HEK293 (cell line): ENCODE measurements around the gene CD2.

Experiments
- CTCF ChIA-PET: fragments of 350-600 bp; formaldehyde crosslinking; extraction: SDS; loops from one replicate; lab custom pipeline; 2021; ENCODE audit warnings: antibody characterized with exemption; lab: Yijun Ruan, JAX
- POLR2A ChIA-PET: fragments of 300-600 bp; formaldehyde crosslinking; extraction: SDS; loops from one replicate; lab custom pipeline; 2020; ENCODE audit warnings: antibody characterized with exemption, inconsistent platforms; lab: Yijun Ruan, JAX
- H3K27ac ChIP-seq: fragments of 200-500 bp; sonication (Bioruptor generic); 2 replicates; pipeline ENCODE4 v1.5.1; 2014; ENCODE audit warnings: low read depth, low read length, control low read depth, inconsistent platforms; ENCODE audit errors: extremely low read depth
- H3K36me3 ChIP-seq, 2 experiments: fragments of 200-500 bp in 1 of 2; sonication (Bioruptor generic) in 1 of 2; 1 replicate in 1 of 2; 2 replicates in 1 of 2; pipeline ENCODE4 v1.5.1; 2014 to 2017; ENCODE audit warnings: inconsistent platforms in 2 of 2, low read length in 2 of 2; ENCODE audit not compliant: control insufficient read depth in 2 of 2, insufficient read depth in 1 of 2
- H3K4me1 ChIP-seq: fragments of 200-500 bp; sonication (Bioruptor generic); 2 replicates; pipeline ENCODE4 v1.5.1; 2014; ENCODE audit warnings: mild to moderate bottlenecking, low read length, inconsistent platforms; ENCODE audit not compliant: control insufficient read depth, insufficient read depth
- H3K4me3 ChIP-seq: 2 replicates; pipeline ENCODE4 v1.5.1; 2011; ENCODE audit warnings: low read depth, mild to moderate bottlenecking, control low read depth, low read length, moderate library complexity
- H3K9me3 ChIP-seq: fragments of 200-500 bp; sonication (Bioruptor generic); 2 replicates; pipeline ENCODE4 v1.5.1; 2014; ENCODE audit warnings: low read depth, low read length, inconsistent platforms; ENCODE audit not compliant: control insufficient read depth, insufficient read depth
- GFI1B ChIP-seq: fragments of 450-650 bp; formaldehyde crosslinking; IDR thresholded peaks from 2 replicates; pipeline ENCODE4 v1.5.1; 2016; ENCODE audit warnings: missing biosample characterization, missing genetic modification characterization
- GLI4 ChIP-seq: fragments of 450-650 bp; formaldehyde crosslinking; IDR thresholded peaks from 2 replicates; pipeline ENCODE4 v1.5.1; 2016; ENCODE audit warnings: missing biosample characterization, missing genetic modification characterization
- HOXA7 ChIP-seq: sonication (generic); formaldehyde crosslinking; IDR thresholded peaks from 2 replicates; pipeline ENCODE4 v1.8.1; 2022; ENCODE audit warnings: missing genetic modification reagents, borderline replicate concordance
- HOXD13 ChIP-seq: sonication (generic); formaldehyde crosslinking; IDR thresholded peaks from 2 replicates; pipeline ENCODE4 v1.8.0; 2022; ENCODE audit warnings: missing genetic modification reagents, borderline replicate concordance
- IKZF3 ChIP-seq: fragments of 450-650 bp; IDR thresholded peaks from 2 replicates; pipeline ENCODE4 v1.5.0; 2018; ENCODE audit warnings: missing biosample characterization, mild to moderate bottlenecking, missing genetic modification characterization, moderate library complexity
- MZF1 ChIP-seq: fragments of 450-650 bp; formaldehyde crosslinking; IDR thresholded peaks from 2 replicates; pipeline ENCODE4 v1.5.1; 2017; ENCODE audit warnings: missing biosample characterization, missing genetic modification characterization, borderline replicate concordance
- RBAK ChIP-seq: fragments of 450-650 bp; formaldehyde crosslinking; IDR thresholded peaks from 2 replicates; pipeline ENCODE4 v1.5.1; 2016; ENCODE audit warnings: missing biosample characterization, missing genetic modification characterization
- SETDB1 ChIP-seq: IDR thresholded peaks from one replicate; pipeline ENCODE4 v1.6.1; 2017; ENCODE audit warnings: mild to moderate bottlenecking, low read length, moderate library complexity, mixed read lengths; ENCODE audit not compliant: insufficient read length
- WT1 ChIP-seq: fragments of 450-650 bp; formaldehyde crosslinking; IDR thresholded peaks from 2 replicates; pipeline ENCODE4 v1.5.1; 2016; ENCODE audit warnings: missing biosample characterization, missing genetic modification characterization
- YY2 ChIP-seq: fragments of 450-650 bp; formaldehyde crosslinking; IDR thresholded peaks from 2 replicates; pipeline ENCODE4 v1.5.1; 2016; ENCODE audit warnings: missing biosample characterization, missing genetic modification characterization
- ZFP41 ChIP-seq: fragments of 450-650 bp; formaldehyde crosslinking; IDR thresholded peaks from 2 replicates; pipeline ENCODE4 v1.5.1; 2016; ENCODE audit warnings: missing biosample characterization, missing genetic modification characterization, borderline replicate concordance
- ZNF114 ChIP-seq: fragments of 450-650 bp; formaldehyde crosslinking; IDR thresholded peaks from 2 replicates; pipeline ENCODE4 v1.5.0; 2017; ENCODE audit warnings: missing biosample characterization, missing genetic modification characterization
- ZNF155 ChIP-seq: fragments of 450-650 bp; formaldehyde crosslinking; IDR thresholded peaks from 2 replicates; pipeline ENCODE4 v1.5.1; 2016; ENCODE audit warnings: missing biosample characterization, missing genetic modification characterization
- ZNF274 ChIP-seq, 2 experiments: fragments of 200-500 bp in 1 of 2; fragments of 450-650 bp in 1 of 2; sonication (Bioruptor generic) in 1 of 2; formaldehyde crosslinking in 1 of 2; IDR thresholded peaks; 2 replicates each; pipeline versions ENCODE4 v1.5.1 to v1.6.1; 2014 to 2016; ENCODE audit warnings: borderline replicate concordance in 1 of 2, inconsistent platforms in 1 of 2, low read length in 1 of 2, missing biosample characterization in 1 of 2, missing genetic modification characterization in 1 of 2
- ZNF335 ChIP-seq: fragments of 450-650 bp; formaldehyde crosslinking; conservative IDR thresholded peaks from 2 replicates; pipeline ENCODE4 v1.5.1; 2016; ENCODE audit warnings: missing biosample characterization, missing genetic modification characterization
- ZNF416 ChIP-seq: fragments of 450-650 bp; formaldehyde crosslinking; IDR thresholded peaks from 2 replicates; pipeline ENCODE4 v1.5.1; 2016; ENCODE audit warnings: missing biosample characterization, missing genetic modification characterization
- ZNF473 ChIP-seq: fragments of 450-650 bp; formaldehyde crosslinking; IDR thresholded peaks from 2 replicates; pipeline ENCODE4 v1.5.1; 2017; ENCODE audit warnings: missing biosample characterization, missing genetic modification characterization
- ZNF544 ChIP-seq: fragments of 450-650 bp; formaldehyde crosslinking; IDR thresholded peaks from 2 replicates; pipeline ENCODE4 v1.5.0; 2017; ENCODE audit warnings: missing biosample characterization, missing genetic modification characterization
- ZNF549 ChIP-seq: fragments of 450-650 bp; IDR thresholded peaks from 2 replicates; pipeline ENCODE4 v1.5.1; 2018; ENCODE audit warnings: missing biosample characterization, missing genetic modification characterization, mild to moderate bottlenecking, inconsistent platforms, moderate library complexity
- ZNF571 ChIP-seq: fragments of 450-650 bp; formaldehyde crosslinking; IDR thresholded peaks from 2 replicates; pipeline ENCODE4 v1.5.0; 2017; ENCODE audit warnings: missing biosample characterization, missing genetic modification characterization
- ZNF623 ChIP-seq: fragments of 450-650 bp; formaldehyde crosslinking; IDR thresholded peaks from 2 replicates; pipeline ENCODE4 v1.5.1; 2016; ENCODE audit warnings: missing biosample characterization, missing genetic modification characterization
- ZNF624 ChIP-seq: fragments of 450-650 bp; formaldehyde crosslinking; IDR thresholded peaks from 2 replicates; pipeline ENCODE4 v1.5.1; 2017; ENCODE audit warnings: missing biosample characterization, missing genetic modification characterization
- ZNF639 ChIP-seq: fragments of 450-650 bp; formaldehyde crosslinking; IDR thresholded peaks from 2 replicates; pipeline ENCODE4 v1.5.1; 2016; ENCODE audit warnings: missing biosample characterization, missing genetic modification characterization
- ZNF658 ChIP-seq: fragments of 450-650 bp; formaldehyde crosslinking; IDR thresholded peaks from 2 replicates; pipeline ENCODE4; 2016; ENCODE audit warnings: missing biosample characterization, missing genetic modification characterization
- ZNF677 ChIP-seq: fragments of 450-650 bp; IDR thresholded peaks from 2 replicates; pipeline ENCODE4 v1.5.0; 2018; ENCODE audit warnings: missing biosample characterization, mild to moderate bottlenecking, missing genetic modification characterization, moderate library complexity
- ZNF747 ChIP-seq: fragments of 450-650 bp; formaldehyde crosslinking; IDR thresholded peaks from 2 replicates; pipeline ENCODE4 v1.5.1; 2016; ENCODE audit warnings: missing biosample characterization, missing genetic modification characterization
- ZSCAN30 ChIP-seq: fragments of 450-650 bp; IDR thresholded peaks from 2 replicates; pipeline ENCODE4 v1.5.1; 2018; ENCODE audit warnings: missing biosample characterization, mild to moderate bottlenecking, missing genetic modification characterization, moderate library complexity

Gene CD2

GRCh38 chr1:116765962-116766361, 11.7 kb downstream of the CD2 start:
- H3K9me3 ChIP-seq: no peaks in the 10 kb centered on the region
- no peak overlapping the region for H3K27ac ChIP-seq
- TF ChIP-seq ZNF639 (tag by site-specific recombination): no peak
- no peak for TF ChIP-seq ZNF155
- no peak for TF ChIP-seq ZNF114 (tag by site-specific recombination)
- no peak for TF ChIP-seq HOXD13
- TF ChIP-seq ZNF677: no peak
- no peak for TF ChIP-seq ZNF623
- no peak for TF ChIP-seq ZNF658 (tag by site-specific recombination)
- no peak for TF ChIP-seq ZNF473 (tag by site-specific recombination)
- no peak for TF ChIP-seq RBAK (tag by site-specific recombination)
- no peak for TF ChIP-seq ZNF416 (tag by site-specific recombination)
- ChIA-PET CTCF (interaction anchor here (0.6 to 2.9 kb wide), 5 partner anchors 8 to 342 kb away, joined by 3 to 16 read pairs (median 4); partner anchors contain the start of gene CD2), POLR2A (no interaction called here)
- H3K36me3 ChIP-seq: no peaks in the 10 kb centered on the region
- no peak overlapping the region for H3K4me3 ChIP-seq
- H3K4me1 ChIP-seq: no peaks in the 10 kb centered on the region

DNA sequence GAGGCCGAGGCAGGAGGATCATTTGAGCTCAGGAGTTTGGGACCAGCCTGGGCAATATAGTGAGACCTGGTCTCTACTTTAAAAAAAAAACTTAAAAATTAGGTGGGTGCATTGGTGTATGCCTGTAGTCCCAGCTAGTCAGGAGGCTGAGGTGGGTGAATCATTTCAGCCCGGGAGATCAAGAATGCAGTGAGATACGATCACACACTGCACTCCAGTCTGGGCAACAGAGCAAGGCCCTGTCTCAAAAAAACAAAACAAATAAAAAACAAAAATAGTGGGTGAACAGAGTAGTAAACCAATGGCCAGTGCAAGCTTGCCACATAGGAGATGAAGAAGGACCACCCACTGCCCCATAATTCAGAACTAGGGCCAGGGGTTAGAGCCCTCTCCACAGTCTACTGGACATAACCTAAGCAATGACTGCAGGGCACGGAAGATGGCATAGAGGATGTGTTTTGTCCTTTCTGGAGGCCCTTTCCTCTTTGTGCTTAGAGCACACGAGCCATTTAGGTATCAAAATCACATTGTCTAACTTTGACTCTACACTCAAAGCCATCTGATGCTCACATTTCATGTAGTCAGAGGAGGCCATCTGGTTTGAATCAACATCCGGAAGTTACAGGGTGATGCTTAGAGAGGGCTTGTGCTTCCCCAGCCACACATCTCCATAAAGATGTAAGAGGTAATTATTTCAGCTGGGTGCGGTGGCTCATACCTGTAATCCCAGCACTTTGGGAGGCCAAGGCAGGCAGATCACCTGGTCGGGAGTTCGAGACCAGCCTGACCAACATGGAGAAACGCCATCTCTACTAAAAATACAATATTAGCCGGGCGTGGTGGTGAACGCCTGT, 12.6 kb downstream of the CD2 start:
- no peaks in the 10 kb centered on the region for H3K4me1 ChIP-seq
- TF ChIP-seq GFI1B (tag by site-specific recombination) (no peak), YY2 (tag by site-specific recombination) (no peak), WT1 (tag by site-specific recombination) (no peak), ZNF549 (tag by site-specific recombination) (no peak), ZNF274 (IDR thresholded peaks at IDR 0.05; ENCODE audit: low read length) (no peak), ZNF274 (tag by site-specific recombination; IDR thresholded peaks at IDR 0.05; ENCODE audit: borderline replicate concordance) (no peak), ZNF335 (tag by site-specific recombination) (no peak), ZFP41 (tag by site-specific recombination) (no peak), ZNF747 (tag by site-specific recombination) (no peak), MZF1 (tag by site-specific recombination) (no peak), ZSCAN30 (no peak), ZNF571 (tag by site-specific recombination) (no peak), SETDB1 (no peak), IKZF3 (no peak), HOXA7 (CRISPR knock-in tag) (no peak), ZNF624 (tag by site-specific recombination) (no peak), ZNF544 (tag by site-specific recombination) (no peak), GLI4 (tag by site-specific recombination) (no peak)
- no peak overlapping the region for H3K4me3 ChIP-seq
- no peaks in the 10 kb centered on the region for H3K9me3 ChIP-seq
- H3K27ac ChIP-seq: no peak overlapping the region
- H3K36me3 ChIP-seq: no peaks in the 10 kb centered on the region
- ChIA-PET POLR2A (no interaction called here), CTCF (interaction anchor here (0.6 kb wide), 2 partner anchors 60 to 154 kb away, joined by 3 read pairs; no protein-coding TSS in a partner anchor)
